Osteocyte (in vitro differentiated cells): ENCODE data around the gene CDH5. TPM values are rescaled to one million over a fixed set of nuclear protein-coding genes. Genes with fewer than 3 reads are reported as not detected.

ENCODE experiments used
- DNase-seq: peaks from one replicate; pipeline ENCODE4 v3.0.0; 2021; ENCODE audit warnings: mixed read lengths; ENCODE audit not compliant: unreplicated experiment; ENCODE audit errors: extremely low spot score
- H3K27ac Mint-ChIP-seq: one replicate; pipeline ENCODE4 v1.8.0; 2021; ENCODE audit warnings: mild to moderate bottlenecking, mixed read lengths; ENCODE audit not compliant: unreplicated experiment
- H3K27me3 Mint-ChIP-seq: one replicate; pipeline ENCODE4 v1.8.0; 2021; ENCODE audit warnings: mixed read lengths; ENCODE audit not compliant: unreplicated experiment
- H3K36me3 Mint-ChIP-seq: one replicate; pipeline ENCODE4 v1.8.0; 2021; ENCODE audit warnings: mixed read lengths; ENCODE audit not compliant: unreplicated experiment
- H3K4me1 Mint-ChIP-seq: one replicate; pipeline ENCODE4 v1.8.0; 2021; ENCODE audit warnings: mixed read lengths; ENCODE audit not compliant: unreplicated experiment
- H3K4me3 Mint-ChIP-seq: one replicate; pipeline ENCODE4 v1.8.0; 2021; ENCODE audit warnings: mild to moderate bottlenecking, moderate library complexity, mixed read lengths; ENCODE audit not compliant: unreplicated experiment
- H3K9me3 Mint-ChIP-seq: one replicate; pipeline ENCODE4 v1.8.0; 2021; ENCODE audit warnings: mixed read lengths; ENCODE audit not compliant: unreplicated experiment
- total RNA-seq: library from RNA; stranded (reverse); gene quantifications from 2 replicates; pipeline ENCODE4 v1.2.1, GENCODE V29; 2021
- TF ChIP-seq, protein P1 (sequence below): fragments of 200-600 bp; sonication (generic); IDR thresholded peaks from 2 replicates; pipeline ENCODE4 v1.5.0; 2021; ENCODE audit warnings: antibody characterized with exemption, mild to moderate bottlenecking, moderate library complexity

Gene CDH5
- total RNA-seq, 1 donor from 2014 or later: not detected

DNA sequence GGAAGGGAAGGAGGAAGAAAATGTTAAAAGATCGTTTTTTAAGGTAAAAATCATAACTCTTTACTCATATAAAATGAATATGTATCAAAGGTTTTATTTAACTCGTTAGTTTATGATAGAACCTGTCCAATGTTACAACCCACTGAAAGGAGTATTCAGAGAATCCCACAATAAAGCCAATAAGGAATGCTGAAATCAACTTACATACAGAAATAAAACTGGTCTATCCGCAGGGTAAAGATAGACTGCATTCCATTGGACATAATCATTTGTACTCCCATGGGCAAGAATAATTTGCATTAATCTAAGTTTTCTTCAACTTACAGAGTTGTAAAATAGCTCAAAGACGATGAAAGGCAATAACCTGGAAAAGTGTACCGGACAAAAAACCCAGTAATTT is 42.7 kb downstream of the CDH5 start:
- Mint-ChIP-seq H3K27me3 (peaks cover 18% of the 10 kb centered on the region), H3K27ac (peak overlapping the region; percentile 92), H3K4me1 (peaks cover 26% of the 10 kb centered on the region), H3K4me3 (peak overlapping the region; percentile 49), H3K36me3 (no peaks in the 10 kb centered on the region), H3K9me3 (peaks cover 12% of the 10 kb centered on the region)
- DNase-seq: no peak
- TF ChIP-seq, protein P1, sequence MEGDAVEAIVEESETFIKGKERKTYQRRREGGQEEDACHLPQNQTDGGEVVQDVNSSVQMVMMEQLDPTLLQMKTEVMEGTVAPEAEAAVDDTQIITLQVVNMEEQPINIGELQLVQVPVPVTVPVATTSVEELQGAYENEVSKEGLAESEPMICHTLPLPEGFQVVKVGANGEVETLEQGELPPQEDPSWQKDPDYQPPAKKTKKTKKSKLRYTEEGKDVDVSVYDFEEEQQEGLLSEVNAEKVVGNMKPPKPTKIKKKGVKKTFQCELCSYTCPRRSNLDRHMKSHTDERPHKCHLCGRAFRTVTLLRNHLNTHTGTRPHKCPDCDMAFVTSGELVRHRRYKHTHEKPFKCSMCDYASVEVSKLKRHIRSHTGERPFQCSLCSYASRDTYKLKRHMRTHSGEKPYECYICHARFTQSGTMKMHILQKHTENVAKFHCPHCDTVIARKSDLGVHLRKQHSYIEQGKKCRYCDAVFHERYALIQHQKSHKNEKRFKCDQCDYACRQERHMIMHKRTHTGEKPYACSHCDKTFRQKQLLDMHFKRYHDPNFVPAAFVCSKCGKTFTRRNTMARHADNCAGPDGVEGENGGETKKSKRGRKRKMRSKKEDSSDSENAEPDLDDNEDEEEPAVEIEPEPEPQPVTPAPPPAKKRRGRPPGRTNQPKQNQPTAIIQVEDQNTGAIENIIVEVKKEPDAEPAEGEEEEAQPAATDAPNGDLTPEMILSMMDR: no peak

DNA sequence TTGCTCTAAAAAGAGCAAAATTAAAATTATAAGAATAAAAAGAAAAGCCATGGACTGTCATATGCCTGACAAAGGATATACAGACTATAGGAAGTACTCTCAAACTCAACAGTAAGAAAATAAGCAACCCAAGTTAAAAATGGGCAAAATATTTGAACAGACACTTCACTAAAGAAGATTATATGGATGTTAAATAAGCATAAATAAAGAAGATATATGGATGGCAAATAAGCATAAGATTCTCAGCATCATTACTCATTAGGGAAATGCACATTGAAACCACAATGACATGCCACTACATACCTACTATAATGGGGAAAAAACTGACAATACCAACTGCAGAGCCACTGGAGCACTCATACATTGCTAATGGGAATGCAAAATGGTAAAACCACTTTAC is 45.7 kb downstream of the CDH5 start:
- peaks cover 10% of the 10 kb centered on the region for H3K9me3 Mint-ChIP-seq
- TF ChIP-seq, protein P1: no peak
- no peak overlapping the region for H3K27ac Mint-ChIP-seq
- no peaks in the 10 kb centered on the region for H3K27me3 Mint-ChIP-seq
- H3K36me3 Mint-ChIP-seq: no peaks in the 10 kb centered on the region
- peaks cover 22% of the 10 kb centered on the region for H3K4me1 Mint-ChIP-seq
- DNase-seq: no peak
- no peak overlapping the region for H3K4me3 Mint-ChIP-seq

DNA sequence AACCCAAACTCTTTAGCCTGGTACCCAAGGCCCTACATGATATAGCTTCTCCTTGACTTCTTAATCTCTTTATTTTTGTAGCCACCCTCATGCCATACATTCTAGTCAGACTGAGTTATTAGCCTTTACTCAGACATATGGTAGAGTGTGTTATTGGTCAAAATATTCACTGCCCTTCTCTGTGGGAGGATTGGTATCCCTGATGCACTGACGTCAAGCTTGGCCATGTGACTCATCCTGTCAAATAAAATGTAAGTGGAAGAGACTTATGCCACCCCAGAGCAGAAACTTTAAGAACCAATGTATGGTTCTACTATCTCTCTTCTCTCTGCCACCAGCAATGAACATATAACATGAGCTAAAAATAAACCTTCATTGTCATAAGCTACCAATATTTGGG is 48.4 kb downstream of the CDH5 start:
- H3K4me1 Mint-ChIP-seq: peaks cover 2% of the 10 kb centered on the region
- TF ChIP-seq, protein P1: no peak
- H3K27me3 Mint-ChIP-seq: peaks cover 4% of the 10 kb centered on the region
- no peak for DNase-seq
- no peak overlapping the region for H3K27ac Mint-ChIP-seq
- no peak overlapping the region for H3K4me3 Mint-ChIP-seq
- no peaks in the 10 kb centered on the region for H3K36me3 Mint-ChIP-seq
- peaks cover 13% of the 10 kb centered on the region for H3K9me3 Mint-ChIP-seq

DNA sequence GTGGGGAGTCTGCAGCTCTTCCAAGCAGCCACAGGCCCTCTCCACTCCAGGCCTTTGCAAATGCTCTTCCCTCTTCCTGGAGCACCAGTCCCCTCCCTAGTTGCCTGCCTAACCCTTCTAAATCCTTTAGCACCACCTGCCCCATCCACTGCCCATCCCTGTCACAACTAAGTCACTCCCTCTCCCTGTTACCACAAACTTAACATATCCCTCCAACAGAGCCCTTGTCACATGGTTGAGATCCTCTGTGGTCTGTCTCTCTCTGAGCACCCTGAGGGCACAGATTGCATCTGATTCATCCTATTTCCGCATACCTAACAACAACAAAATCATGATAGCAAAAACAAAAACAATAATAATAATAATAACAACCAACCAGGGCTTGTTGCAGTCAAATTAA is 49.6 kb downstream of the CDH5 start:
- H3K27me3 Mint-ChIP-seq: peaks cover 4% of the 10 kb centered on the region
- no peak overlapping the region for H3K4me3 Mint-ChIP-seq
- peaks cover 5% of the 10 kb centered on the region for H3K4me1 Mint-ChIP-seq
- TF ChIP-seq, protein P1: no peak
- no peak overlapping the region for H3K27ac Mint-ChIP-seq
- no peaks in the 10 kb centered on the region for H3K36me3 Mint-ChIP-seq
- H3K9me3 Mint-ChIP-seq: peaks cover 12% of the 10 kb centered on the region
- DNase-seq: peak; percentile 42

DNA sequence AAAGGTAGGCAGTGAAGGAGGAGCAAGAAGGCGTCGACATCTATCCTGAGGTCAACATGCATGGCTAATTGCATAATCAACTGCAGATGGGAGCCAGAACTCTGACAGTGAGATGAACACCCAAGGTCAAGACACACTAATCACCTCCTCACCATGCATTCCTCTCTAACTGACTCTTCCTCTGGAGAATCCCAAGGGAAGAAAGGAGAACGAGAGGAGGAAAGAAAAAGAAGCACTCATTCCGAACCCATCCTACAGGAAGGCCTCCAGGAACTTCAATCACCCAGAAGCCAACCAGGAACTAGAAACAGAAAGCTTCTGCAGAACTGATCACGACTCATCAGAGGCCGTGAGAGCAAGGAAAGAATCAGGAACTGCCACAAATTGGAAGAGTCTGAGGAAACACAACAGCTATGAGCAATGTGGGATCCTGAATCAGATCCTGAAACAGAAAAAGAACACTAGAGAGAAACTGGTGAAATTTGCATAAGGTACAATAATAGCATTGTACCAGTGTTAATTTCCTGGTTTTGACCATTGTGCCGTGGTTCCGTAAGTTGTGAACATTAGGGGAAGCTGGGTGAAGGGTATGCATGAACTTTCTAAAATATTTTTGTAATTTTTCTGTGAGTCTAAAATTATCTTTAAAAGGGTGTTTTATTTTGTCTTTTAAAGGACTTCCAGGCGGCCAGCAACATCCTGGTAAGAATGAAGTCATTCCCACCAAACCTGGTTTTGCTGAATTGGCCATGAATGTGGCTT is 50.6 kb downstream of the CDH5 start:
- Mint-ChIP-seq H3K9me3 (peaks cover 7% of the 10 kb centered on the region), H3K4me3 (no peak overlapping the region), H3K36me3 (no peaks in the 10 kb centered on the region), H3K4me1 (peaks cover 5% of the 10 kb centered on the region), H3K27me3 (peaks cover 4% of the 10 kb centered on the region), H3K27ac (no peak overlapping the region)
- TF ChIP-seq, protein P1: no peak
- peak; percentile 13 for DNase-seq
